ENCODE data around the gene PPM1E. TPM values are rescaled to one million over a fixed set of nuclear protein-coding genes. Genes with fewer than 3 reads are reported as not detected.
"Not testable (repeated sequence)": the region's sequence is repeated elsewhere in the genome, so short reads cannot be mapped to it uniquely, and the experiment has no call there.

The PPM1E gene
- total RNA-seq, 1 experiment from 2014 or later, result 0.47 TPM

DNA sequence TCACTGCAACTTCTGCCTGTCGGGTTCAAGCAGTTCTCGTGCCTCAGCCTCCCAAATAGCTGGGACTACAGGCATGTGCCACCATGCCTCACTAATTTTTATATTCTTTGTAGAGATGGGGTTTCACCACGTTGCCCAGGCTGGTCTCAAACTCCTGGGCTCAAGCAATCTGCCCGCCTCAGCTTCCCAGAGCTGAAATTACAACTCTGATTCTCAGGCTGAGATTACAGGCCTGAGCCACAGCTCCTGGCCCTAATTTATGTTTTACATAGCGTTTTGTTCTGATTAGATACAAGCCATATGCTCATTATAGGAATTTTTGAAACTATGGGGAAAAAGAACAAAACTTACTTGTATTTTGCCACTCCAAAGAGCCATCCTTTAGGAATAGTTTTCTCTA is 22.8 kb downstream of the PPM1E start:
- not testable (repeated sequence) for DNase-seq (ENCODE audit: low read depth)

DNA sequence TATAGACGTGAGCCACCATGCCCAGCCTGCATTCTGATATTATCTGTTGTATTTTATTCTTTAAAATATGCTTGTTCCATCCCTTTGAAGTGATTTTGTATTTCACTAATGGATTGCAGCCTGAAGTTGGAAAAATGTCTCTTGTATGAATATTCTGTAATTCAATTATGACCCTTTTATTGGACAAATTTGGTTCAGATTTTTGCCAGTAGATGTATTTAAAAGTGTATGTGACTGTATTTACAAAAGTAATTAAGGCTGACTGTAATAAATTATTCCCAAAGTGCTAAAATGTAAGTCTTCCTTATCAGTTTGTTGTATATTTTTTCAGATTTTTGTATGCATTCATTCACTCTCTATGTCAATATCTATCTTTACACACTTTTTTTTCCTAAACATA is 23.8 kb downstream of the PPM1E start:
- no peak for DNase-seq (ENCODE audit: low read depth)

DNA sequence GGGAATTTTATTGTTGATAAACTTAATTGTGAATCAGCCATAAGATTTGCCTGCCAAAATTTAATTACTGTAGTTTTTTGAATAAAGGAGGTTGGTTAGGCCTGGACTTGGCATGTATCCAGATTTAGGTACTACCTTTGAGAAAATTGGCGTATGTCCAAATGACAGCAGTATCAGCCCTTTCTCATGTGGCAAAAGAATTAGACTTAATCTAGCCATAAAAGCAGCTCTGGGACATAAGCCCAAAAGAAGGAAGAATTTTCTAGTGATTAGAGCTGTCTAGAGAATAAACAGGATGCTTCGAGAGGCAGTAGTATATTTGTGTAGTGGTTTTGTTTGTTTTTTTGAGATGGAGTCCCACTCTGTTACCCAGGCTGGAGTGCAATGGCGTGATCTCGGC is 27.7 kb downstream of the PPM1E start:
- DNase-seq (ENCODE audit: low read depth), result no peak

DNA sequence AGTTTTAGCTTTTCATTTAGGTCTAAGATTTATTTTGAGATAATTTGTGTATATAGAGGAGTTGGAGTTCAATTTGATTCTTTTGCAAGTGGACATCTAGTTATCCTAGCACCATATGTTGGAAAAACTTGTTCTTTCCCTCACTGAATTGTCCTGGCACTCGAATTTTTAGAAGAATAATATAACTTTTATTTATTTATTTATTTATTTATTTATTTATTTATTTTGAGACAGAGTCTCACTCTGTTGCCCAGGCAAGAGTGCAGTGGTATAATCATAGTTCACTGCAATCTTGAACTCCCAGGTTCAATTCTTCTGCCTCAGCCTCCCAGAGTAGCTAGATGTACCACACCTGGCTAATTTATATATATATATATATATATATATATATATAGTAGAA is 29.4 kb downstream of the PPM1E start:
- no peak for DNase-seq (ENCODE audit: low read depth)

DNA sequence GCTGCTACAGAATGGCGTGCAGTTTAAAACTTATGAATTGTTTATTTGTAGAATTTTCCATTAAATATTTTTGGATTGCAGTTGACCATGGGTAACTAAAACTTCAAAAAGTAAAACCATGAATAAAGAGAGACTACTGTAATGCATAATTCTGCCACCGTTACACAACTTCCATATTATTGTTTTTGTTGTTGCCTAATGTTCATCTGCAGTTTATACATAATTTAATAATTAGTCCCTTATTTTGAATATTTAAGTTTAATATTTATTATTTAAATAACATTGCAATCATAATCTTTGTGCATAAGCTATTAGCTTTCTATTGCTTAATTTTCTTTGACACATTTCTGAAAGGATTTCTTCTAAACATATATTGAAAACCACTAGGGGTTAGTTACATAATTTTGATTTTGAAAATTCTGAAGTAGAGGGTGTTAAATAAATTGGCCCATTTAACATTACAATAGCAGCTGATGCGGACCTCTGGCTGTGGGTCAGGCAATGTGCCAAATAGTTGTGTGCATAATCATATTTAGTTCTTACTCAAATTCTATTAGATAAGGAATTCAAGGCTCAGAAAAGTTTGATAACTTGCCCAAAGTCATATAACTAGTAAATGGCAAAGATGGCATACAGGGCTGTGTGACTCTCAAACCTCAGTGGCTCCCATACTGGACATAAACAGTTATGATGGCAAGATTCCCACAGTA is 31.1 kb downstream of the PPM1E start:
- DNase-seq (ENCODE audit: low read depth), result peak; percentile 27

DNA sequence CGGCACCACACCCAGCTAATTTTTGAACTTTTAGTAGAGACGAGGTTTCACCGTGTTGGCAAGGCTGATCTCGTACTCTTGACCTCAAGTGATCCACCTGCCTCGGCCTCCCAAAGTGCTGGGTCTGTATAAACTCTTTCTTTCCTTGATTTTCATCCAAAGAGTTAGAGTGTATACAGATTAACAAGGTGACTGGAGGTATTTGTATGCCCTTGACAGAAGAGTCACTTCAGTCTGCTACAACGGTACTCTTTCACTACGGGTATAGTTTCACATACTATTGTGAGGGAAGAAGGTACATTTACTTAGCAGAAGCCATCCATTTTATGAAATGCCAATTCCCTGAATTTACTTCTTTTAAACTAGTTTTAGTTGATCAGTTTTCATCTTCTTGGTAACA is 32.5 kb downstream of the PPM1E start:
- no peak for DNase-seq (ENCODE audit: low read depth)

DNA sequence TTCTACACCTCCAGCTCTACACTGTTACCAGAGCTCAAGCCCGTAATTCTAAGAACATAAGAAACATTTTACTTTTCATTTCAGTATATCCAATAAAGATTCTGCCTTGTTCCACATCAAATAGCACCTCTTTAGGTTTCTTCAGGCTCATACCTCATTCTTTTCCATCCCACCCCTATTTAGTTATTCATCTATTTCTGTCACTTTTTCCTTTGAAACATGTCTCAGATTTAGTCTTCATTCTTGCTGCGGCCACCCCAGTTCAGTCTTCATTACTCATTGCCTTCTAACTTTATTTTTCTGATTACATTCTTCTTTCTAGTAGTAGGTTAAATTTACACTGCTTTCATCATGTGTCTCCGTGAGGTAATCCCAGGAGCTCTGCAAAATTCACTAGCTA is 33.5 kb downstream of the PPM1E start:
- DNase-seq (ENCODE audit: low read depth), result no peak

DNA sequence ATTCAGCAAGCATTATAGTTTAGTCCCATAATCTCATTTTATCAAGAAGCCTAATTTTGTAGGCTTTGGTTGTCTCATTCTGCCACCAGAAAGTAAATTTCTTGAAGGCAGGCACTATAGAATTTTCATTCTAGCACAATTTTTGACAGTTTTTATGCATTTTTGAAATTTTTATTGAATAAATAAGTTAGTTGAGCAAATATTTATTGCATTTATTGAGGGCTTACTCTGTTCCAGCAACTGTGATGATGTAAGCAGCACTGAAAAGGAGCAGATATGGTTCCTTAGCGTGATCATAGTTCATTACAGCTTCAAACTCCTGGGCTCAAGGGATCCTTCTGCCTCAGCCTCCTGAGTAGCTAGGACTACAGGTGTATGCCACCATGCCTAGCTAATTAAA is 34.2 kb downstream of the PPM1E start:
- DNase-seq (ENCODE audit: low read depth), result no peak

DNA sequence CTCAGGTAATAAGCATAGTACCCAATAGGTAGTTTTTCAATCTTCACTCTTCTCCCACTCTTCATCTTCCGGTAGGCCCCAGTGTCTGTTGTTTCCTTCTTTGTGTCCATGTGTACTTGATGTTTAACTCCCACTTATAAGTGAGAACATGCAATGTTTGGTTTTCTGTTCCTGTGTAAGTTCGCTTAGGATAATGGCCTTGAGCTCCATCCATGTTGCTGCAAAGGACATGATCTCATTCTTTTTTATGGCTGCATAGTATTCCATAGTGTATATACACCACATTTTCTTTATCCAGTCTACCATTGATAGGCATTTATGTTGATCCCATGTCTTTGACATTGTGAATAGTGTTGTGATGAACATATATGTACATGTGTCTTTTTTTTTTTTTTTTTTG is 38.9 kb downstream of the PPM1E start:
- DNase-seq (ENCODE audit: low read depth), result not testable (repeated sequence)

DNA sequence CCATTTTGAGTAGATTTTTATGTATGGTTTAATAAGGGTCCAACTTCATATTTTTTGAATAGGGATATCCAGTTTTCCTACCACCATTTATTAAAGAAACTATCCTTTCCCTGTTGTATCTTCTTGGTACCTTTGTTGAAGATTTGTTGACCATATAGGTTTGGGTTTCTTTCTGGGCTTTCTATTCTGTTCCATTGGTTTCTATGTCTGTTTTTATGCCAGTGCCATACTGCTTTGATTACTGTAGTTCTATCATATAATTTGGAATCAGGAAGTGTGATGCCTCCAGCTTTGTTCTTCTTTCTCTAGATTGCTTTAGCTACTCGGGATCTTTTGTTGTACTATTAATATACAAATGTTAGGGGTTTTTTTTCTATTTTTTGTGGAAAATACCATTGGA is 46.5 kb downstream of the PPM1E start:
- no peak for DNase-seq (ENCODE audit: low read depth)

DNA sequence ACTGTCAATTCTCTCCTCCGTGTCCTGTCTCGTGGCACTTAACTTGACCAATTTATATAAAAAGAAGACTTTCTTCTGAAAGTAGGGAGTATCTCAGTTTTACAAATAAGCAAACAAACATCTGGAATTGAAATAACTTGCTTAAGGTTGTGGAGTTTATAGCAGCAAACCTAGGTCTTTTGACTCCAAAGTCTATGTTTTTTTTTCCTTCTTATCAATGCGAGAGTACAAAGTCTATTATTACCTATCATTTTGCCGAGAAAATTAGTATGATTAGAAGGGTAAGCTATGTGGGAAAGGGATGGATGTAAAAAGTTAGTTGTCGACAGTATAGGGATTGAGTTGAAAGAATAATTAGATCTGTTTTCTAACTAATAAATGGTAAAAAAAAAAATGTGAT is 50.4 kb downstream of the PPM1E start:
- no peak for DNase-seq (ENCODE audit: low read depth)

DNA sequence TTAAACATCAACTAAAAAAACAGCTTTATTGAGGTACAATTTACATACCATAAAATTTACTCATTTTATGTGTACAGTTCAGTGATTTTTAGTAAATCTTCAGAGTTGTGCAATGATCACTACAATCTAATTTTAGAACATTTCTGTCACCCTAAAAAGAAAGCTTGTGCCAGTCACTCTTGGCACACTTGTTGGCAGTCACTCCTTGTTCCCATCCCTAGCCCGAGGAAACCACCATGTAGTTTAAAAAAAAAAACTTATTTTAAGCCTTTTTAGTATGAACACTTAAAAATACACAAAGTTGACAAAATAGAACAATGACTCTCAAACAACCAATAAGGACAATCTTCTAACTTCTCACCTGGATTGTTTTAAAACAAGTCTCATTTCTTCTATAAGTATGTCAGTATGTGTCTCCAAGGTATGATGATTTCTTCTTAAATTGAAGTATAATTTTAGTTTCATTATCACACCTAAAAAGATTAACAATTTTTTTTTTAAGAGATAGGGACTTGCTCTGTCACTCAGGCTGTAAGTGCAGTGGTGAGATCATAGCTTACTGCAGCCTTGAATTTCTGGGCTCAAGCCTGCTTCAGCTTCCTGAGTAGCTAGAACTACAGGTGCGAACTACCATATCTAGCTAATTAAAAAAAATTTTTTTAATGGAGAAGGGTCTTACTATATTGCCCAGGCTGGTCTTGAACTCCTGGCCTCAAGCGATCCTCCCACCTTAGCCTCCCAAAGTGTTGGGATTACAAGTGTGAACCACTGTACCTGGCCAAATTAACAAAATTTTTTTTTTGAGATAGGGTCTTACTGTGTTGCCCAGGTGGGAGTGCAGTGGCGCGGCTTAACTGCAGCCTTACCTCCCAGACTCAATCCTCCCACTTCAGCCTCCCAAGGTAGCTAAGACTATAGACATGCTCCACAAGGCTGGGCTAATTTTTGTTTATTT is 53.2 kb downstream of the PPM1E start:
- no peak for DNase-seq (ENCODE audit: low read depth)

DNA sequence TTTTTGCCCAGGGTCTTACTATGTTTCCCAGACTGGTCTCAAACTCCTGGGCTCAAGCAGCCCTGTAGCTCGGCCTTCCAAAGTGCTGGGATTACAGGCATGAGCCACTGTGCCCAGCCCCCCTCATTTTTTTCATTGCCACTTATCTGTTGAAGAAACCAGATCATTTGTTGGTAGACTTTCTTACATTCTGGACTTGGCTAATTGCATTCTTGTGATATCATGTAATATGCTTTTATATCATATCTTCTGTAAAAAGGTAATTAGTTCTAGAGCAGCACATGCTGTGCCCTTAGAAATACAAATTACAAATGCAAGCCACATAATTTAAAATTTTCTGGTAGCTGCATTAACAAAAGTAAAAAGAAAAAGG is 53.9 kb downstream of the PPM1E start:
- no peak for DNase-seq (ENCODE audit: low read depth)

DNA sequence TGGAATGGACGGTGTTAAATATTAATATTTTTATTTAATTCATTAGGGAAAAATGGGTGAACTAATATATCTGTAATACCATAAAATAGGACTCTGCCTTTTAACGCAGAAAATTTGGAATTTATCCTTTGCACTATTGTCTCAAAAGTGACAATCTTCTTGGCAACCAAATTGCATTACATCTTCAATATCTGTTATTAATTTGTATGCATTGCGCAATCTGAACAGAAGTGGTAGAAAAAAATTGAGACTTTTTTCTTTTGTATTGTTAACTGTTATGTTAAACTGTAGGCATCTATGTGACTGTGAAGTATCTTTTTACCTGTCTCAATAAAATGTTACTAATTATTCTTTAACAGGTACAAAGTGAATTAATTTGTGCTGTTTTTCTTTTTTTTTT is 55.6 kb downstream of the PPM1E start:
- DNase-seq (ENCODE audit: low read depth), result no peak

DNA sequence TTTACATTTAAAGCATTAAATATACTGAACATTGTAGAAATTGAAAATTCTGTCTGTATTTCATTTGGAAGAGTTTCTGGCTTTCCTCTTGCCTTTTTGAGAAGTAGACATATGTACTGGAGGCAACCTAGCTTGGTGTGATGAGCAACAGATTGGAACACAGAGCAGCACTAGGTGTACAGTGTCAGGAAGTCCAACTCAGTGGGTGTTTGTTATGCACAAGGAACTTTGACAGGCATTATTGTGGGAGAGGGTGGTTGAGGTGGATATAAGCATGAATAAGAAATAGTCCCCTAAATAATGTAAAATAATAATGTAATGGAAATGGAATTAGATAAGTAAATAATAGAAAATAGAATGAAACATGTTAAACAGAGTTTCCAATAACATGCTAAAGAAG is 58.1 kb downstream of the PPM1E start:
- no peak for DNase-seq (ENCODE audit: low read depth)

DNA sequence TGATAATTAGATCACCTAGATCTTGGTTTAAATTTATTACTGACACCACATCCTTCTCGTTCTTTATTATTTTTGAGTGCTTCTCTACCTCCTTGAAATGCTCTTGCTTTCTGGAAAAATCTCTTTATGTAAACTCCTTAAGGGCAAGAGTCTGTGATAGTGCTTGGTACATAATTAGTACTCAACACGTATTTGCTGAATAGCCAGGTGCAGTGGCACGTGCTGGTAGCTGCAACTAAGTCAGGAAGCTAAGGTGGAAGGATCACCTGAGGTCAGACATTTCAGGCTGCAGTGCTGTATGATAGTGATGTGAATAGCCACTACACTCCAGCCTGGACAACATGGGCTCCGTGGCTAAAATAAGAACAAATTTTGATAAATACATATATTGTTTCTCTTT is 63.0 kb downstream of the PPM1E start:
- no peak for DNase-seq (ENCODE audit: low read depth)

DNA sequence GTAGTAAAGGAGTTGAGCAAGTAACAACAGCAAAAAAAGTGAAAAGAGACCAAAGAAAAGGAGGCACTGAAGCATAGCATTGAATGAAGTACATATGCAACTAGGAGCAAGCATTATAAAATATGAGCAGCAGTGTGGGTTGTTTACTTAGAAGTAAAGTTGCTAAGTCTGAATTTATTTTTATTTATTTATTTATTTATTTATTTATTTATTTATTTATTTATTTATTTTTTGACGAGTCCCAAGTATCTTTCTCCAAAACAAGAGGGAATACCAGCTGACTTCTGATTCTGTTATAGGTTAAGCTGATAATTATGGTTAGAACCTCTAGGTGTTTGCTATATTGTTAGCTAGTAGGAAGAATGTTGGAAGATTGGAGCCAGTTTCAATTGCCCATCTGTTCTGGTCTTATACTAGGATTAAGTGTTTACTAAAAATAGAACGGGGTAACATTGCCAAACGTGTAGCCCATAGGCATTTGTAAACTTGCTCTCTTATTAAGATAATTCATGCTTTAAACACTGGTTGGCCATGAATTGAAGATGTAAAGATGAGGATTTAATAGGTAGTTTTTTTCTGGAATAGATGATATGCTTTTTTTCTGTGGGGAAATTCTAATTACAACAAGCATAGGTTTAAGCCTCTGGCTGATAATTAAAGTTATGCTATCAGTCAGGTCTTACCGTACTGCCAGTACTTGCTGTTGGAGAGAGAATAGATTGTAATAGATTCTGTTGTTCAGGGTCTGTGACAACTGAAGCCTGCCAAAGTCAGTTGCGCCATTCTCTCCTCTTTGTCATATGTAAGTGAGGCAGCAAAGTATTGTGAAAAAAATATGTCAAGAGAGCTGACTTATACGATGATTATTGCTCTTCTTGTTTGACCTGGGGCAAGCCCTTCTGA is 66.7 kb downstream of the PPM1E start:
- DNase-seq (ENCODE audit: low read depth), result no peak

DNA sequence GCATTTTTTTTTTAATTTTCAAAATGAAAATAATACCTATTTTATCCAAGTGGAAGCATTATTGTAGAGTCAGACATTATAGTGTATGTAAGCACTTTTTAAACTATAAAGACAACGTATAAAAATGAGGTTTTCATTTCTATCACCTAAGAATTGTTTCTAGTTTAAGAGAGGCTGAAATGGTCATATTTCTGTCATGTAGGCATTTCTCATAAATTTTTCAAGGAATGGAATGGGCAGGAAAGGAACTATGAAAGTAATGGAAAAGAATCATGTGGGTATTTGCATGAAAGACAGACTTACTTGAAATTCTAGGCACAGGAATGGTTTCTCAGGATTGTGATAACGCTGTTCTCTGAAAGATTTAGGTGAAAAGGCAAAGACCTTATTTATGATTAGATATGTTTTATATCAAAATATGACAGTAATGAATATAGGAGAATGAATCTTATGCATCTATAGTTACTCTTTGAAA is 67.4 kb downstream of the PPM1E start:
- DNase-seq (ENCODE audit: low read depth), result no peak

DNA sequence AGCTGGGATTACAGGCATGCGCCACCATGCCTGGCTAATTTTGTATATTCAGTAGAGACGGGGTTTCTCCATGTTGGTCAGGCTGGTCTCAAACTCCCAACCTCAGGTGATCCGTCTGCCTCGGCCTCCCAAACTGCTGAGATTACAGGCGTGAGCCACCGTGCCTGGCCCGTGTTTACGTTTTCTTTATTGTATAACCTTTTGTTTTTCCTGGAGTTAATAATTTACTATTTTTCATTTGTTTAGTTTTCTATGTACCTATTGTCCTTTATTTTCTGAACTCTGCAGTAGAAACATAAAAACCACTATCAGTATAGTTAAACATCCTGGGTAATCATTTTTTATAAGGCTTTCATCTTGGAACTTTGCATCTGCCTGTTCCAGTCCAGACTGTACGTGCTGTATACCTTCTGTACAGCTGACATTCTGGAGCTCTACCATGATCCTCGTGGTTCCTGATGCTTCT is 73.6 kb downstream of the PPM1E start:
- no peak for DNase-seq (ENCODE audit: low read depth)

DNA sequence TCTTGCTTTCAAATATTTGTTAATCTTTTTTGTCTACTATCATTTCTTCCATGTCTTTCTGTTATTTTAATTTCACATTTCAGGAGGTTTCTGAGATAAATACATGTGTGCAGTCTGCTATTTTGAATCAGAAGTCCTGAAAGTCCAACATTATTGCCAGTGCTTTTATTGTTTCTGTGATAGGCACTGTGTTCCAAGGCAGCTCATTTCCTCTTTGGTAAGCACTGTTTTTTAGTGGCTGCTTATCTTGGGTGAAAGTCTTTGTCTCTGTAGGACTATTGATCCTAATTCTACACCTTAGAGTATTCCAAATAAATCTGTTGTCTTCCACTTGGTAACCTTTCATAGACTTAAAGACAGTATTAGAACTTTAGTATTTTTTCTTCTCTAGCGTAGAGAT is 76.1 kb downstream of the PPM1E start:
- DNase-seq (ENCODE audit: low read depth), result no peak

DNA sequence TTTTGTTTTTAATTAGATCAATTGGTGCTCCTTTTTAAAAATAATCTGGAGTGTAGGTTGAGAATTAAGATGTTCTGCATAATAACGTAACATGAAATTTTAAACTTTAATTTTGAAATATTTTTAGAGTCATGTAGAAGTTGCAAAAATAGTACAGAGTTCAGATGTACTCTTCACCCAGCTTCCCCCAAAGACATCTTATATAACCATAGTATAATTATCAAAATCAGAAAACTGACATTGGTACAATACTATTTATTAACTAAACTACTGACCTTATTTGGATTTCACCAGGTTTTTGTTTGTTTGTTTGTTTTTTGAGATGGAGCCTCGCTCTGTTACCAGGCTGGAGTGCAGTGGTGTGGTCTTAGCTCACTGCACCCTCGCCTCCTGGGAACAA is 76.9 kb downstream of the PPM1E start:
- DNase-seq (ENCODE audit: low read depth), result no peak

DNA sequence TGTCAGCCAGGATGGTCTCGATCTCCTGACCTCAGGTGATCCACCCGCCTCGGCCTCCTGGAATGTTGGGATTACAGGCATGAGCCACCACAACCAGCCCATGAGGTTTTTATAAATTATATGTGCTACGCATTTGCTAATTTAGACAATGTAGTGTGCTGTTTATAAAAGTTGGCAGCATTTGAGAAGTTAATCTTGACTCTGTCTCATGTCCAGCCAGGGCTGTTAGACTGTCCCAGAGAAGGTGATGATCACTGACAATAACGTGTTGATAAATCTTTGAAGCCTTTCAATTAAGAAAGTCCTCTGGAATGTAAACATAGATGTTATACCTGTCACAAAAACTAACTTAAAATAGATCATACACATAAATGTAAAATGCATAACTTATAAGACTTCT is 82.0 kb downstream of the PPM1E start:
- DNase-seq (ENCODE audit: low read depth), result no peak
